ENCODE data around the gene OR4D10.

DNA sequence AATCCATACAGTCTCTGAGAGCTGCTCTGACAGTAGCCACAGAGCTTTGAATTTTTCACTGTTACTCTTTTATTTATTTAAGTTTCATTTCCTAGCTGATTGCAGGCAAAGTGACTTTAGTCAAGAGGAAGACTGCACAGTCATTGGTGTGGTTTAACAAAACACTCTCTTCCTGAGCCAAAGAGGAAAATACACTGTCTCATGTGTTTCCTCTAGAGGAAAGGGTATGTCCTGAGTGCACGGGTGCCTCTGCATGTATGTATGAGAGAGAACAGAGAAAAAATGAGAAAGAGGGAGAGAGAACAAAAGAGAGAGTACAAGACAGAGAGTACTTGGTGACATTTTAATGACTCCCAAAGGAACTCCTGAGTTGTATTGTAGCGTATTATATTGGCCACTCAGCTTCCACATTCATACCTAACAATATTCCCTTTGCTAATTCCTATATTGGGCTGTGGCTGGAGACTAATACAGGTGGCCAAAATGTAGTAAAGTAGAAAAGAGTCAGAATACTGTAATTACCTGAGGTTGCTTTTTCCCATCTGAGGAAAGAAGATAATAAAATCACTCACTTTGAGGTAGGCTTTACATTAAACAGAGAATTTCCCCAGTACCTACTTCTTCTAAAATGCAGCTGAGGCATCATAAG, 38.0 kb downstream of the OR4D10 start, which contains the start of gene OR4D9:
- TF ChIP-seq ZNF274 (IDR thresholded peaks at IDR 0.05; ENCODE audit: low read depth, low read length) (no peak), YY1 (IDR thresholded peaks at IDR 0.05; ENCODE audit: insufficient read depth, insufficient read length) (no peak)

All from NT2/D1 (cell line).